ENCODE results near the gene ZNF385C.

DNA sequence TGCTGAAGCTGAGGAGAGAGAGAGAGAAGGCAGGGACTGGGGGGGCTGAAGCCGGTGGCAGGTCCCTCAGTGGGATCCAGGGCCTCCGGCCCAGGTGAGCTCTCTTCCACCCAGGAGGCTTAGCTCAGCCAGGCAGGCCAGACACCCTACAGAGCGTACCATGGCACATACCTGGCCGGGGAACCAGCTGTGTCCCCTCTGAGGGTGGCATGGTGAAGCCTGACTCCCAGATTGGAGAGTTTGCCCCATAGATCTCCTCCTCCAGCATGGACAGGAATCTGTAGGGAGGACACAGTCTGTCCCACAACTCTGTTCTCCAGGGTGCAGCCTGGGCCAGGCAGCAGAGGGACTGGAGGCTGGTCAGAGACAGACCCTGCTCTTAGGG, 19.8 kb upstream of the ZNF385C start:
- TF ChIP-seq, protein P1, sequence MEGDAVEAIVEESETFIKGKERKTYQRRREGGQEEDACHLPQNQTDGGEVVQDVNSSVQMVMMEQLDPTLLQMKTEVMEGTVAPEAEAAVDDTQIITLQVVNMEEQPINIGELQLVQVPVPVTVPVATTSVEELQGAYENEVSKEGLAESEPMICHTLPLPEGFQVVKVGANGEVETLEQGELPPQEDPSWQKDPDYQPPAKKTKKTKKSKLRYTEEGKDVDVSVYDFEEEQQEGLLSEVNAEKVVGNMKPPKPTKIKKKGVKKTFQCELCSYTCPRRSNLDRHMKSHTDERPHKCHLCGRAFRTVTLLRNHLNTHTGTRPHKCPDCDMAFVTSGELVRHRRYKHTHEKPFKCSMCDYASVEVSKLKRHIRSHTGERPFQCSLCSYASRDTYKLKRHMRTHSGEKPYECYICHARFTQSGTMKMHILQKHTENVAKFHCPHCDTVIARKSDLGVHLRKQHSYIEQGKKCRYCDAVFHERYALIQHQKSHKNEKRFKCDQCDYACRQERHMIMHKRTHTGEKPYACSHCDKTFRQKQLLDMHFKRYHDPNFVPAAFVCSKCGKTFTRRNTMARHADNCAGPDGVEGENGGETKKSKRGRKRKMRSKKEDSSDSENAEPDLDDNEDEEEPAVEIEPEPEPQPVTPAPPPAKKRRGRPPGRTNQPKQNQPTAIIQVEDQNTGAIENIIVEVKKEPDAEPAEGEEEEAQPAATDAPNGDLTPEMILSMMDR (conservative IDR thresholded peaks at IDR 0.05; ENCODE audit: low read length): no peak
- no peak for TF ChIP-seq EZH2phosphoT487 (IDR thresholded peaks at IDR 0.05; ENCODE audit: borderline replicate concordance, low read depth, low read length)

Measured in OCI-LY7 (cell line).